ENCODE results near the gene GCSH. TPM values are rescaled to one million over a fixed set of nuclear protein-coding genes. Genes with fewer than 3 reads are reported as not detected.

The GCSH gene
- total and polyA plus RNA-seq, 8 donors: 7.4 to 18.7 (median 12.0) TPM

GRCh38 chr16:81035975-81036750 lies 60.0 kb downstream of the GCSH start:
- intact Hi-C loops (cut with DNase I): loop anchor here in 1 of 3 donors (10.0 kb wide), 1 partner anchor 111 kb away; no protein-coding TSS in a partner anchor
- H3K4me3 ChIP-seq: peak overlapping the region; percentile 53 to 81 (median 78)
- no peak for TF ChIP-seq CTCF (IDR thresholded peaks at IDR 0.05)
- DNase-seq (peak; percentile 29 to 85 (median 60)), FAIRE-seq (no peak), ATAC-seq (peak in 3 of 4 donors; percentile 7 to 34 (median 31))
- peak overlapping the region in 2 of 4 donors; percentile 51 to 73 for H3K27ac ChIP-seq
- WGBS, 2 donors: 0% methylated on average over 47 to 80 of the region's 80 CpGs
- H3K4me1 ChIP-seq: peaks cover 3 to 8% (median 4%) of the 10 kb centered on the region in 3 donors
- H3K9me3 ChIP-seq: no peaks in the 10 kb centered on the region
- H3K27me3 ChIP-seq: no peaks in the 10 kb centered on the region
- peaks cover 0 to under 1% (median 0%) of the 10 kb centered on the region in 3 donors for H3K36me3 ChIP-seq

- TF ChIP-seq CTCF (IDR thresholded peaks at IDR 0.05): peak; percentile 97 to 99 (median 98)
- Histone ChIP-seq H3K4me1 (peaks cover 3 to 8% (median 4%) of the 10 kb centered on the region in 3 donors), H3K4me3 (peak within 1 kb of the TSS; percentile 53 to 81 (median 78)), H3K36me3 (no peaks in the 10 kb centered on the region), H3K27me3 (no peaks in the 10 kb centered on the region), H3K27ac (peak within 1 kb of the TSS in 3 of 4 donors; percentile 51 to 73 (median 60)), H3K9me3 (no peaks in the 10 kb centered on the region)
- peak; percentile 90 to 98 (median 95) for DNase-seq
- 1% methylated on average over 39 to 54 of the region's 54 CpGs for WGBS, 2 donors
- intact Hi-C loops (cut with DNase I): loop anchor here in 1 of 3 donors (10.0 kb wide), 1 partner anchor 111 kb away; no protein-coding TSS in a partner anchor
- FAIRE-seq: no peak
- peak; percentile 97 to 99 (median 99) for ATAC-seq
Measured at GRCh38 chr16:81035398-81035974, 60.7 kb downstream of the GCSH start, which contains the start of gene ATMIN. Gene ATMIN (plus strand): TSS chr16:81035842. CDS start chr16:81035871, 29 bp downstream.

Other genes with a start within 250 kb of the GCSH start
- 10 to 100 TPM; 13.3 to 24.4 (median 21.7) TPM for gene CMC2, start 89.5 kb downstream of the GCSH start, total RNA-seq
- gene CMC2, start 89.5 kb downstream of the GCSH start, polyA plus RNA-seq: 10 to 100 TPM; 32.2 to 58.1 TPM
- gene CENPN, start 89.2 kb downstream of the GCSH start, total RNA-seq: 1 to 10 TPM; 2.0 to 4.1 (median 3.5) TPM
- 1 to 10 TPM; 1.4 to 1.5 TPM for gene CENPN, start 89.2 kb downstream of the GCSH start, polyA plus RNA-seq
- gene ATMIN, start 60.6 kb downstream of the GCSH start, total RNA-seq: 10 to 100 TPM; 10.4 to 18.8 (median 14.8) TPM
- 10 to 100 TPM in 1 of 2 donors, 1 to 10 TPM in 1; 6.3 to 10.7 TPM for gene ATMIN, start 60.6 kb downstream of the GCSH start, polyA plus RNA-seq
- gene C16orf46, start 19.2 kb downstream of the GCSH start, total RNA-seq: under 1 TPM in 5 of 6 donors, not detected in 1; 0.08 to 0.81 (median 0.20) TPM
- 1 to 10 TPM in 1 of 2 donors, under 1 TPM in 1; 0.84 to 1.4 TPM for gene C16orf46, start 19.2 kb downstream of the GCSH start, polyA plus RNA-seq
- gene BCO1, start 142.3 kb upstream of the GCSH start, total RNA-seq: under 1 TPM in 4 of 6 donors, not detected in 2; 0.16 to 0.49 (median 0.30) TPM
- under 1 TPM in 1 of 2 donors, not detected in 1; 0.87 TPM for gene BCO1, start 142.3 kb upstream of the GCSH start, polyA plus RNA-seq
- 1 to 10 TPM; 3.6 to 4.8 (median 3.9) TPM for gene GAN, start 218.6 kb upstream of the GCSH start, total RNA-seq
- gene GAN, start 218.6 kb upstream of the GCSH start, polyA plus RNA-seq: under 1 TPM; 0.68 to 0.87 TPM

All from pancreas (tissue), 10 donors.